HepG2 (cell line): ENCODE measurements around the gene LYPD3. TPM values are rescaled to one million over a fixed set of nuclear protein-coding genes. Genes with fewer than 3 reads are reported as not detected.

Experiments
- HMG20A ChIP-seq: IDR thresholded peaks from 2 replicates; pipeline ENCODE4 v1.6.1; 2016; ENCODE audit warnings: borderline replicate concordance
- HOXA5 ChIP-seq: sonication (generic); formaldehyde crosslinking; IDR thresholded peaks from 2 replicates; pipeline ENCODE4 v1.4.0; 2020; ENCODE audit warnings: missing genetic modification reagents
- SRSF4 ChIP-seq: fragments of 200-400 bp; formaldehyde crosslinking; IDR thresholded peaks from one replicate; pipeline ENCODE4 v1.6.1; 2018; ENCODE audit warnings: mild to moderate bottlenecking, low read depth, low read length, moderate library complexity; ENCODE audit not compliant: poor library complexity, severe bottlenecking
- ZBTB21 ChIP-seq: sonication (generic); formaldehyde crosslinking; IDR thresholded peaks from 2 replicates; pipeline ENCODE4 v1.4.0; 2020; ENCODE audit warnings: missing genetic modification reagents
- ZBTB44 ChIP-seq: sonication (generic); formaldehyde crosslinking; IDR thresholded peaks from 2 replicates; pipeline ENCODE4 v1.4.0; 2020; ENCODE audit warnings: missing genetic modification reagents
- ZNF256 ChIP-seq: sonication (generic); formaldehyde crosslinking; conservative IDR thresholded peaks from 2 replicates; pipeline ENCODE4 v1.4.0; 2020; ENCODE audit warnings: missing genetic modification reagents
- ZNF501 ChIP-seq: sonication (generic); formaldehyde crosslinking; IDR thresholded peaks from 2 replicates; pipeline ENCODE4 v1.5.1; 2020; ENCODE audit warnings: mild to moderate bottlenecking, moderate library complexity, missing genetic modification reagents
- ZNF768 ChIP-seq: sonication (generic); formaldehyde crosslinking; IDR thresholded peaks from 2 replicates; pipeline ENCODE4 v1.4.0; 2020; ENCODE audit warnings: missing genetic modification reagents
- ZNF792 ChIP-seq: IDR thresholded peaks from 2 replicates; pipeline ENCODE4 v1.6.1; 2016
- ZNF800 ChIP-seq: sonication (generic); formaldehyde crosslinking; IDR thresholded peaks from 2 replicates; pipeline ENCODE4 v1.4.0; 2020; ENCODE audit warnings: missing genetic modification reagents
- ZNF839 ChIP-seq: sonication (generic); formaldehyde crosslinking; IDR thresholded peaks from 2 replicates; pipeline ENCODE4 v1.4.0; 2020; ENCODE audit warnings: missing genetic modification reagents, mild to moderate bottlenecking, borderline replicate concordance
- polyA plus RNA-seq, 8 experiments: library from polyadenylated mRNA; depleted of rRNA in 3 of 8; stranded (reverse) in 7 of 8; unstranded in 1 of 8; fragments of >200 nt; fragmentation: Illumina TruSeq in 4 of 8; extraction: Trizol in 4 of 8; gene quantifications; 2 replicates each; pipeline versions ENCODE4 v1.2.1 to v1.2.3, GENCODE V29; 2011 to 2016; ENCODE audit warnings: low read depth in 4 of 8, missing spikeins in 1 of 8, mixed read lengths in 1 of 8; ENCODE audit not compliant: insufficient read depth in 1 of 8
- total RNA-seq, 5 experiments: library from RNA; depleted of rRNA; stranded (reverse); fragments of >200 nt; fragmentation: Illumina TruSeq; extraction: Trizol; gene quantifications; 2 replicates each; pipeline ENCODE4 v1.2.3, GENCODE V29; 2016; ENCODE audit warnings: low read depth in 1 of 5
- TF ChIP-seq, protein P1 (sequence below): sonication (generic); formaldehyde crosslinking; IDR thresholded peaks from 2 replicates; pipeline ENCODE4 v1.5.0; 2020; ENCODE audit warnings: missing genetic modification reagents
- TF ChIP-seq, protein P2 (sequence below): sonication (generic); formaldehyde crosslinking; IDR thresholded peaks from 2 replicates; pipeline ENCODE4 v1.4.0; 2020; ENCODE audit warnings: mild to moderate bottlenecking, low read depth, missing genetic modification reagents
- TF ChIP-seq, protein P3 (sequence below): IDR thresholded peaks from 2 replicates; pipeline ENCODE4 v1.6.1; 2016; ENCODE audit warnings: low read depth, control low read depth

LYPD3 gene
- total and polyA plus RNA-seq, 2 of the 13 experiments (the other 11 are each of a cell fraction or from before 2014, with no cell fraction given) = 0.51 to 1.5 TPM

GRCh38 chr19:43503501-43504425 is 38.4 kb upstream of the LYPD3 start (continued):
- TF ChIP-seq HMG20A (CRISPR knock-in tag) (no peak), ZNF839 (CRISPR knock-in tag) (no peak), ZBTB21 (CRISPR knock-in tag) (0 out of 2 replicates have a peak, but pooled peaks have one; percentile 13), HOXA5 (CRISPR knock-in tag) (no peak), ZNF768 (peak; percentile 53; the same call in 1 of the 2 replicates), SRSF4 (no peak), ZNF501 (CRISPR knock-in tag) (no peak; the same call in 1 of the 2 replicates), ZNF800 (CRISPR knock-in tag) (0 out of 2 replicates have a peak, but pooled peaks have one; percentile 24), ZNF256 (CRISPR knock-in tag) (no peak), ZNF792 (CRISPR knock-in tag) (0 out of 2 replicates have a peak, but pooled peaks have one; percentile 21), ZBTB44 (CRISPR knock-in tag) (no peak)
- TF ChIP-seq, protein P1, sequence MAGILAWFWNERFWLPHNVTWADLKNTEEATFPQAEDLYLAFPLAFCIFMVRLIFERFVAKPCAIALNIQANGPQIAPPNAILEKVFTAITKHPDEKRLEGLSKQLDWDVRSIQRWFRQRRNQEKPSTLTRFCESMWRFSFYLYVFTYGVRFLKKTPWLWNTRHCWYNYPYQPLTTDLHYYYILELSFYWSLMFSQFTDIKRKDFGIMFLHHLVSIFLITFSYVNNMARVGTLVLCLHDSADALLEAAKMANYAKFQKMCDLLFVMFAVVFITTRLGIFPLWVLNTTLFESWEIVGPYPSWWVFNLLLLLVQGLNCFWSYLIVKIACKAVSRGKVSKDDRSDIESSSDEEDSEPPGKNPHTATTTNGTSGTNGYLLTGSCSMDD = no peak
- TF ChIP-seq, protein P2, sequence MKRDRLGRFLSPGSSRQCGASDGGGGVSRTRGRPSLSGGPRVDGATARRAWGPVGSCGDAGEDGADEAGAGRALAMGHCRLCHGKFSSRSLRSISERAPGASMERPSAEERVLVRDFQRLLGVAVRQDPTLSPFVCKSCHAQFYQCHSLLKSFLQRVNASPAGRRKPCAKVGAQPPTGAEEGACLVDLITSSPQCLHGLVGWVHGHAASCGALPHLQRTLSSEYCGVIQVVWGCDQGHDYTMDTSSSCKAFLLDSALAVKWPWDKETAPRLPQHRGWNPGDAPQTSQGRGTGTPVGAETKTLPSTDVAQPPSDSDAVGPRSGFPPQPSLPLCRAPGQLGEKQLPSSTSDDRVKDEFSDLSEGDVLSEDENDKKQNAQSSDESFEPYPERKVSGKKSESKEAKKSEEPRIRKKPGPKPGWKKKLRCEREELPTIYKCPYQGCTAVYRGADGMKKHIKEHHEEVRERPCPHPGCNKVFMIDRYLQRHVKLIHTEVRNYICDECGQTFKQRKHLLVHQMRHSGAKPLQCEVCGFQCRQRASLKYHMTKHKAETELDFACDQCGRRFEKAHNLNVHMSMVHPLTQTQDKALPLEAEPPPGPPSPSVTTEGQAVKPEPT = 0 out of 2 replicates have a peak, but pooled peaks have one; percentile 33
- TF ChIP-seq, protein P3, sequence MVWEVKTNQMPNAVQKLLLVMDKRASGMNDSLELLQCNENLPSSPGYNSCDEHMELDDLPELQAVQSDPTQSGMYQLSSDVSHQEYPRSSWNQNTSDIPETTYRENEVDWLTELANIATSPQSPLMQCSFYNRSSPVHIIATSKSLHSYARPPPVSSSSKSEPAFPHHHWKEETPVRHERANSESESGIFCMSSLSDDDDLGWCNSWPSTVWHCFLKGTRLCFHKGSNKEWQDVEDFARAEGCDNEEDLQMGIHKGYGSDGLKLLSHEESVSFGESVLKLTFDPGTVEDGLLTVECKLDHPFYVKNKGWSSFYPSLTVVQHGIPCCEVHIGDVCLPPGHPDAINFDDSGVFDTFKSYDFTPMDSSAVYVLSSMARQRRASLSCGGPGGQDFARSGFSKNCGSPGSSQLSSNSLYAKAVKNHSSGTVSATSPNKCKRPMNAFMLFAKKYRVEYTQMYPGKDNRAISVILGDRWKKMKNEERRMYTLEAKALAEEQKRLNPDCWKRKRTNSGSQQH (CRISPR knock-in tag) = peak; percentile 7; the same call in 1 of the 2 replicates
